Skin of body (tissue), 2 donors: Measurements from ENCODE around the gene FOXO6. TPM values are rescaled to one million over a fixed set of nuclear protein-coding genes. Genes with fewer than 3 reads are reported as not detected.

Experiments used
- DNase-seq: peaks from one replicate; lab custom pipeline; 2025; lab: John Stamatoyannopoulos, UW
- total RNA-seq: library from RNA; depleted of rRNA; stranded (reverse); fragments of >200 nt; gene quantifications from one replicate; pipeline ENCODE4 v1.2.3, GENCODE V29; 2014

Gene FOXO6
- total RNA-seq, 1 donor from 2014 or later = 4.1 TPM

GRCh38 chr1:41400225-41400624 is 39.0 kb downstream of the FOXO6 start:
- DNase-seq = no peak

DNA sequence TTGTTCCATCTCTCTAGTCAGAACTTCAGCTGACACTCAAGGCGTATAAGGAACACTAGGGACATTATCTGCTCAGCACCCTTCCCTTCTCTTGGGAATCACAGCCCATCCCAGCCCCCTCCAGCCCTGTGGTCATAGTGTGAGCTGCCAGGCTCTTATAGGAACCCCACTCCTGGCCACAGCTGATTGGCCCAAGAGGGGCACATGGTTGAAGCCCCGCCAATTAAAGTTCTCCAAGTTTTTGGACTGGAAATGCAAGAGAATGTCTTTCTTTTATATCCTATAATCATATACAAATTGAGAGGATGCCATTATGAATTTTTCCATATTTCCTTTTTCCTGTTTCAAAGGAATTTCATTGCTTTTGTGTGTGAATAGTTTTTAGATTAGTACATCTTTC is 40.7 kb downstream of the FOXO6 start:
- peak; percentile 22 for DNase-seq

DNA sequence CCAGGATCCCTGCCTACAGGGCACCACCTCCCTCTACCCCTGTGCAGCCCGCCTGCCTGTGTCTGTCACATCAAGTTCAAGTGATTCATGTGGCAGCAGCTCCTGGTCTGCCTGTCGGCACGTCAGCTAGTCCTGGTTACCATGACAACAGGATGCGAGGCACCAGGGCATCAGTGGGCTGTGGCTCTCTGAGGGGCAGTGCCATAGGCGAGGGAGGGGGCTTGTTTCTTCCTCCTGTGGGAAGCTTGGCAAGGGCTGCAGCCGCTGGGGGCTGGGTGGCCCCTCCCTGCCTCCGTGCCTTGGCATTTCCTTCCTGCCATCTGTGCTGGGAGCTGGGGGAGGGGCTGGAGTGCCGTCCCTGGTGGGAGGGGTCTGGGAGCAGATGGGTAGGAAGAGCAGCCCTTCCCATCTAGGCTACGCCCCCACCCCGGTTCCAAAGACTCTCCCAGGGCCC is 43.1 kb downstream of the FOXO6 start:
- DNase-seq = peak; percentile 69

DNA sequence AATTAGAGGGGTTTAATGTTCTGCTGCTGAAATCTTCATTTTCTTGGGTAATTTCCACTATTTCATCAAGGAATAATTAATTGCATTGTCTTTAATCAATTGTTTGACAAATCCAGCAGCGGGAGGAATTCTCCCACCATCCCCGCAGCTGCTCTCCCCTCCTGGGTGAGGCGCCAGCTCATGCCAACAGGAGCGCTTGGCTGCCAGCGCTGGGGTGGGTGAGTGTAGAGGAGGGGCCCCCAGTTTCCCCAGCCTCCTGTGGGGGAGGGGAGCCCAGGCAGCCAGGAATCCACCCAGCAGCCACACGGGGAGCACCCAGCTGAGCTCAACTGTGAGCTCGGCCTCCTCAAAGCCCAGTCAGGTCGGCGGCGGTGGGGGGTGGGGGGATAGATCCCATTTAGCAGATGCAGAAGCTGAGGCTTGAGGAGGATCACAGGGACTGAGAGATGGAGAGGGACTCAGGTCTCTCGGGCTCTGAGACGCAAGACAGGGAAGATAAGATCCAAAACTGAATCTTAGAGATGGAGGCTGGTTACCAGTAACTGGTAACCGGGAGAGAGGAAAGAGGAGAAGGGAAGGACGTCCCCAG is 46.5 kb downstream of the FOXO6 start:
- no peak for DNase-seq

DNA sequence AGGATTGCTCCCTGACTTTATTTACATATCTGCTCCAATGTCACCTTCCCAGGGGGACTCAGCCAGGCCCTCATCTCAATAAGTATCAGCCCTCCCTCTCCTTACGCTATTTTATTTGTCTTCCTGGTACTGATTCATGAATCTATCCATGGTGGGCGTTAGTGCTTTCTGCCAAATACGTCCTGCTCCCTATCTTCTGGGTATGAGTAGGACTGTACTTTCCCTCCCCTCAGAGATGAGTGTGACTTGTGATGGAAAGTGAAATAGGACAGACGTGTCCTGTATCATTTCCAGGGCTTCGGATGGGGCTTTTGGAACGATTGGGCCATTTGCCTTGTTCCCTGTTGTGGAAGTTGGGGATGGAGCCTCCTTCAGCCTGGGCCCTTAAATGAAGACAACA is 47.5 kb downstream of the FOXO6 start:
- no peak for DNase-seq

GRCh38 chr1:41409825-41410224 is 48.6 kb downstream of the FOXO6 start:
- no peak for DNase-seq

DNA sequence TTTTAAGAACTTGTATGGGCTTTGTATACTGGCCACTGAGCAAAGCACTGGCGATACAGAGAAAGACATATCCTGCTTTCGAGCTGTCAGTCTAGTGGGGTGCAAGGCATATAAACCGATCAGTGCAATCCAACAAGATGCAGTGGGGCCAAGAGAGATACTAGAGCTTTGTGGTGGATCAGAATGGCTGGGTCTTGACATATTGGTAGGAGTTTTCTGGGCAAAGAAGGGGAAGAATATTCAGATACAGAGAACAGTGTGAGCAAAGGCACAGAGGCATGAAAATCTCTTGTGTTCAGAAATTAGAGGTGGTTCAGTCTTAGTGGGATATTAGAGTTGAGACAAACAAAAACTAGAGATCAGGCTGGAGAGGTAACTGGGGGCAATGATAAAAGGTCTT is 49.2 kb downstream of the FOXO6 start:
- no peak for DNase-seq

DNA sequence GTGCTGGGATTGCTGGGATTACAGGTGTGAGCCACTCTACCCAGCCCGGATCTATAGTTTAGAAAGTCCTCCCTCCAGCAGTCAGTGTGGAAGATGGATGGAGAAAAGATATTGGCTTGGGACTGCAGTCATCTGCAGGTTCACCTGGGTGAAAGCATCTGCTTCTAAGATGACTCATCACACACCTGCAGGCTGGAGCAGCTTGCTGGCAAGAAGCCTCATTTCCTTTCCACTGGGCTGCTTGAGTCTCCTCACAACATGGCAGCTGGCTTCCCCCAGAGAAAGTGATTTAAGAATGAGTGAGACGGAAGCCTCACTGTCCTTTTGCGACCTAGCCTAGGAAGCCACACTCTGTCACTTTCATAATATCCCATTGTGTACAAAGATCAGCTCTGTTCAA is 50.0 kb downstream of the FOXO6 start:
- no peak for DNase-seq

- DNase-seq = no peak
Measured at GRCh38 chr1:41412748-41413147, 51.5 kb downstream of the FOXO6 start.

DNA sequence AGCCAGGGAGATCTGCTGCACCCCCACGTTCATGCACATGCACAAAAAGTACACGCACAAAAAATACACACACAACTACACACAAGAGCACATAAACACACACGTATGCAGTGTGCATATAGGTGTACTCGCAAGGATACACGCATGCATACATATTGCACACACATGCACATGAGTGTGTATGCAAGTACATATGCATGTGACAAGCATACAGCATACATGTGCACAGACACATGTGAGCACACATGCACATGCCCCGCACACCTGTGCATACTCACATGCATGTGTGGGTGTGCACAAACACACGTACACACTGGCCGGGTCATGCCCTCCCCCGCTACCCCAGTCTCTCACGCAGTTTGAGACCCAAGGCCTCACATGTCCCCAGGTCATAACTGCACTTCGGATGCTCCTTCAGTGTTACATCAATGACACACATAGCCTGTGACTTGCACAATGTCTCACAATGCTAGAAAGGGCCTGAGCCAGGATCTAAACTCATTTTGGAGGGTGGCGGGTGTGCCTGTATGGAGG is 52.6 kb downstream of the FOXO6 start:
- no peak for DNase-seq

- no peak for DNase-seq
Measured at GRCh38 chr1:41414296-41414695, 53.1 kb downstream of the FOXO6 start.

GRCh38 chr1:41414716-41415306 is 53.6 kb downstream of the FOXO6 start:
- DNase-seq = no peak

DNA sequence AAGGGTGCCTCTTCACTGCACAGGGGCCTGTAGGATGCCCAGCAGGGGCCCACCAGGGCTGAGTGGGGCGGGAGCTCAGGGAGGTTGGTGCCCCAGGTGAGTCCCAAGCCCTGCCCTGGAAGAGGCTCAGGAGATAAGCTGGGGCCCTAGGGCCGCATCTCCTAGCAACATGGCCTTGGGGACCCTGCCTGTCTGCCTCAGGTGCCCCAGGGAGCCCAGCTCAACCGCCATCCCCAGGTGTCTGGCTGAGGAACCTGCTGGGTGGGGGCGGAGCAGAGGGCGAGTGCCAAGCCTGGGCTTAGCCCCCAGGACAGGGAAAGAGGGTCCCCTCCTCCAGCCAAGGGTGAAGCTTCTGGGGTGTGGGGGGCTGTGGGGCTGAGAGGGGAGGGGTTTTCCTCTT is 54.8 kb downstream of the FOXO6 start:
- no peak for DNase-seq

- DNase-seq = peak; percentile 64
Measured at GRCh38 chr1:41416552-41417334, 55.5 kb downstream of the FOXO6 start.

GRCh38 chr1:41417335-41417682 is 56.1 kb downstream of the FOXO6 start:
- DNase-seq = no peak

GRCh38 chr1:41417746-41418145 is 56.5 kb downstream of the FOXO6 start:
- DNase-seq = no peak

GRCh38 chr1:41418857-41419583 is 57.8 kb downstream of the FOXO6 start:
- DNase-seq = peak; percentile 13

GRCh38 chr1:41419584-41420295 is 58.5 kb downstream of the FOXO6 start:
- no peak for DNase-seq

DNA sequence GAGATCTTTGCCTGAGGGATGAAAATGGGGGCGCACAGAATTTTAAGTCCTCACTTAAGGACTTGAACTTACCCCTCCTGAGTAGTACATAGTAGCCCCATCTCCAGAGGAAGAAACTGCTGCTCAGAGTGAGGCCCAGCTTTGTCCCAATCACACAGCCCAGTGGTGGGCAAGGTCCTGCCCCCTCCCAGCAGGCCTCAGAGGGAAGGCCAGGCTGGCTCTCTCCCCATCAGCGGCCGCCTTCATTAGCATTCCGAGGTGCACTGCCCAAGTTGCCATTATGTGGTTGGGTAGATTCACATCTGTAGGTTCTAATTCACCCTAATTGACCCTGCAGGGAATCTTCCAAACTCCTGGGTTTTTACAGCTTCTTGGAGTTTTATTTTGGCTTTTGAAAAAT is 59.1 kb downstream of the FOXO6 start:
- no peak for DNase-seq

- DNase-seq = no peak
Measured at GRCh38 chr1:41420860-41421259, 59.6 kb downstream of the FOXO6 start.

- DNase-seq = no peak
Measured at GRCh38 chr1:41422306-41422705, 61.1 kb downstream of the FOXO6 start.
